Measurements from ENCODE around the gene COBLL1.

Gene COBLL1, protein sequence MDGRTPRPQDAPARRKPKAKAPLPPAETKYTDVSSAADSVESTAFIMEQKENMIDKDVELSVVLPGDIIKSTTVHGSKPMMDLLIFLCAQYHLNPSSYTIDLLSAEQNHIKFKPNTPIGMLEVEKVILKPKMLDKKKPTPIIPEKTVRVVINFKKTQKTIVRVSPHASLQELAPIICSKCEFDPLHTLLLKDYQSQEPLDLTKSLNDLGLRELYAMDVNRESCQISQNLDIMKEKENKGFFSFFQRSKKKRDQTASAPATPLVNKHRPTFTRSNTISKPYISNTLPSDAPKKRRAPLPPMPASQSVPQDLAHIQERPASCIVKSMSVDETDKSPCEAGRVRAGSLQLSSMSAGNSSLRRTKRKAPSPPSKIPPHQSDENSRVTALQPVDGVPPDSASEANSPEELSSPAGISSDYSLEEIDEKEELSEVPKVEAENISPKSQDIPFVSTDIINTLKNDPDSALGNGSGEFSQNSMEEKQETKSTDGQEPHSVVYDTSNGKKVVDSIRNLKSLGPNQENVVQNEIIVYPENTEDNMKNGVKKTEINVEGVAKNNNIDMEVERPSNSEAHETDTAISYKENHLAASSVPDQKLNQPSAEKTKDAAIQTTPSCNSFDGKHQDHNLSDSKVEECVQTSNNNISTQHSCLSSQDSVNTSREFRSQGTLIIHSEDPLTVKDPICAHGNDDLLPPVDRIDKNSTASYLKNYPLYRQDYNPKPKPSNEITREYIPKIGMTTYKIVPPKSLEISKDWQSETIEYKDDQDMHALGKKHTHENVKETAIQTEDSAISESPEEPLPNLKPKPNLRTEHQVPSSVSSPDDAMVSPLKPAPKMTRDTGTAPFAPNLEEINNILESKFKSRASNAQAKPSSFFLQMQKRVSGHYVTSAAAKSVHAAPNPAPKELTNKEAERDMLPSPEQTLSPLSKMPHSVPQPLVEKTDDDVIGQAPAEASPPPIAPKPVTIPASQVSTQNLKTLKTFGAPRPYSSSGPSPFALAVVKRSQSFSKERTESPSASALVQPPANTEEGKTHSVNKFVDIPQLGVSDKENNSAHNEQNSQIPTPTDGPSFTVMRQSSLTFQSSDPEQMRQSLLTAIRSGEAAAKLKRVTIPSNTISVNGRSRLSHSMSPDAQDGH

GRCh38 chr2:164841719-164842623 is at the start of gene COBLL1:
Gene COBLL1 (minus strand): TSS chr2:164841823. CDS start chr2:164841196, 627 bp downstream.
- H3K4me3 ChIP-seq (ENCODE audit: low read length): peak within 1 kb of the TSS; percentile 64
- no peak for TF ChIP-seq ZNF274 (IDR thresholded peaks at IDR 0.05; ENCODE audit: low read depth, low read length)

DNA sequence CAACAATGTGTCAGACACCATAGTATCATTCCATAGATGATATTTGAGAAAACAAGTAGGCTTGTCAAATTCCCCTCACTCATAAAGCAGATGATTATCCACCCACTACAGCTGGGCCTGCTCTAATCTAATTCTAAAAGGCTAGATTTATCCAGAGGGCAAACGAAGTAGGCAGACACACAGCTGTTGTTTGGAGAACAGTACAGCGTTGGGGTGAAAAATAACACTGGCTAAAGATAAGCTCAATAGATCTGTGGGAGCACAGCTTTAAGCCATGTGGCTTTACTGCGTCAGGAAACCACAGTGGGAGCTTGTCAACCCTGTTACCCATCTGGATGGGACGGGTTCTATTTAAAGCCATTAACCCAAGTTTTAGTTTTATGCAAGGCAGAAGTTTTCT is 48.9 kb upstream of the COBLL1 start:
- TF ChIP-seq ZNF274 (IDR thresholded peaks at IDR 0.05; ENCODE audit: low read depth, low read length): no peak
- H3K4me3 ChIP-seq (ENCODE audit: low read length): no peak overlapping the region

DNA sequence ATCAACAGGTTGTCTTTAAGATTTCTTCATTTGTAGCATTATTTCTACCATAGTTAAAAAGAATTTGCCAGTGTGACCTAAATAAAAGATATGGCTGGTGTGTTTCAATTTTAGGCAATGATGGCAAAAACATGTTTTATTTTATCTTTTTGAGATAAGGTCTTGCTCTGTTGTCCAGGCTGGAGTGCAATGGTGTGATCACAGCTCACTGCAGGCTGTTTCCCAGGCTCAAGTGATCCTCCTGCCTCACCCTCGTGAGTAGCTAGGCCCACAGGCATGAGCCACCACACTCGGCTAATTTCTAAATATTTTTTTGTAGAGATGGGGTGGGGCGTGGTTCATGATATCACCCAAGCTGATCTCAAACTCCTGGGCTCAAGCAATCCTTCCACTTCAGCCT is 47.0 kb upstream of the COBLL1 start:
- H3K4me3 ChIP-seq (ENCODE audit: low read length): no peak overlapping the region
- TF ChIP-seq ZNF274 (IDR thresholded peaks at IDR 0.05; ENCODE audit: low read depth, low read length): no peak

DNA sequence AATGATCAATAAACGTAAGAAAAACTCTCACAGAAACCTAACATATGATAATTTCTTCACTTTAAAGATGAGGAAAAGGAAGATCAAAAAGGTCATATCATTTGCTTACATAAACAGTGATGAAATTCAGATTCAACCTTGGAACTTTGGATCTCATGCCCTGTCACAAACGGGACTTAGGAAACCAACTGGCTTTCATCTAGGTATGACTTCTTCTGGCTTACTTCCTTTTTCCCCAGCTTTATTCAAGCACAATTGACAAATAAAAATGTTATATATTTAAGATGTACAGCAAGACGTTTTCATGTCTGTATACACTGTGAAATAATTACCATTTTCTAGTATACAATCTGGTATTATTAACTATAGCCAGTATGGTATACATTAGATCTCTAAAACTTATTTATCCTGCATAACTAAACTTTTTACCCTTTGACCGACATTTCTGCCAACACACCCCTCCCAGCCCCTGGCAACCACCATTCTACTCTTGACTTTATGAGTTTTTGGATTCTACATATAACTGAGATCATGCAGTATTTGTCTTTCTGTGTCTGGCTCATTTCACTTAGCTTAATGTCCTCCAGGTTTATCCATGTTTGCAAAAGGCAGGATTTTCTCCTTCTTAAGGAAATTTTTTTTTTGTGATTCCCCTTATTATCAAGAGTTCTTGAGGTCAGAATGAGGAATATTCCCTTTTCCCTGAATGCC is 46.0 kb upstream of the COBLL1 start:
- TF ChIP-seq ZNF274 (IDR thresholded peaks at IDR 0.05; ENCODE audit: low read depth, low read length): no peak
- no peak overlapping the region for H3K4me3 ChIP-seq (ENCODE audit: low read length)

GRCh38 chr2:164882276-164882675 is 40.7 kb upstream of the COBLL1 start:
- no peak overlapping the region for H3K4me3 ChIP-seq (ENCODE audit: low read length)

GRCh38 chr2:164881524-164881923 is 39.9 kb upstream of the COBLL1 start:
- no peak for TF ChIP-seq ZNF274 (IDR thresholded peaks at IDR 0.05; ENCODE audit: low read depth, low read length)

More at GRCh38 chr2:164882276-164882675, 40.7 kb upstream of the COBLL1 start:
- TF ChIP-seq ZNF274 (IDR thresholded peaks at IDR 0.05; ENCODE audit: low read depth, low read length): no peak

DNA sequence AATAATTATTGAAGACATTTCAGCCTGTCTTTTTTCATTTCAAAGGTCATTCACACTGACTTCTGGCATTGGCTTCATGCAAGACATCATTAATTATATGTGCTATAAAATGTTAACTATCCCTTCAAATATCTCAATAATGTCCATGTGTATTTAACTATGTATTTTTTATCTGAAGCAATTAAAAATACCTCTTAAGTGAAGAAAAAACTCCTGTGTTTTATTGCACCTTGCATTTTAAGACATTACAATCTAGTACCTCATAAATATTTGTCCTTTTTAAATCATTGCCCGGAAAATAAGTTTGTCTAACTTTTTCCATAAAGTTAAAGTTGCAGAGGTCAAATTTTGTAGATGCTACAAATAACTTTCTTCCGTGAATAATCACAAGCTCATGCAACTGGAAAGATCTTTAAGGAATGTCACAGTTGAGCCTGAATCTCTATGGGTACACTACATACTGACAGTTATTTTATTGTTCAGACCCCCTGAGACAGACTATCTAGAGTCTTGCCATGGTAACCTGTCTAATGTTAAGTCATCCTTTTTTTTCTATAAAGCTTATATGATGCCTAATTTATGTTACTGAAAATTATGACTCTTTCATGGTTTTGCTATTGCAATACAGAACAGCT is 38.4 kb upstream of the COBLL1 start:
- TF ChIP-seq ZNF274 (IDR thresholded peaks at IDR 0.05; ENCODE audit: low read depth, low read length): no peak
- no peak overlapping the region for H3K4me3 ChIP-seq (ENCODE audit: low read length)

More at GRCh38 chr2:164881524-164881923, 39.9 kb upstream of the COBLL1 start:
- H3K4me3 ChIP-seq (ENCODE audit: low read length): no peak overlapping the region

DNA sequence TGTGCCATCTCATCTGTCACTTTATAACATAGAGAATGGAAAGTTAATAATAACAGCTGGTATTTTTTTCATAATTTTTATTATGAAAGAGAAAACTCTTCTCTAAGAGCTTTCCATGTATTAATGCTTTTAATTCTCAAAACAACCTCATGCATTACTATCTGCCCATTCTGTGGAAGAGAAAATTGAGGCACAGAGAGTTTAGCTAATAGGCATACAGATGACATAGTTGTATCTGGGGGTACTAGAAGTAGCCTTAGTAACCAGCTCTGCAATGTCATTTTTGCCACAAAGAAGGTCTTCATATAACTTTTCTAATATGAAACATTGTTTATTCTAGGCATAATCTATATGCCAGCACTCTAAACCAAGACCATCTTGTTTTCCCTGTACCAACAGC is 36.3 kb upstream of the COBLL1 start:
- no peak for TF ChIP-seq ZNF274 (IDR thresholded peaks at IDR 0.05; ENCODE audit: low read depth, low read length)

DNA sequence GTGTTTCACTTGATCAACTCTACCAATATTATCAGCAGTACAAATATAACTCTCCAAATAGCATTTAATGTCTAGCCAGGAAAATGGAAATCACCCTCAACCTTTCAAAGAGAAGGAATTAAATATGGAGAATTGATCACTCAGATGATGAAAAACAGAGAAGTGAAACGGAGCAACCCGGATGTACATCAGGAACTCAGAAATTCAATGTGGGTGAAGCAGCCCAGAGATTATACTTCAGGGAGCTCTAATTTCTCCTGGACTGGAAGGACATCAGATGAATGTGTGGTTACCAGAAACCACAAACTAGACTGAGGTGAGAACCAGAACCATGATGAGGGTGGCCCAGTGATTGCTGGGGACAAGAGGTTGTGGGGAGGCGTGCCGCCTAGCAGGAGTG is 35.5 kb upstream of the COBLL1 start:
- no peak for TF ChIP-seq ZNF274 (IDR thresholded peaks at IDR 0.05; ENCODE audit: low read depth, low read length)
- H3K4me3 ChIP-seq (ENCODE audit: low read length): no peak overlapping the region

More for the DNA sequence above, 36.3 kb upstream of the COBLL1 start:
- H3K4me3 ChIP-seq (ENCODE audit: low read length): no peak overlapping the region

GRCh38 chr2:164875334-164876205 is 33.9 kb upstream of the COBLL1 start:
- no peak for TF ChIP-seq ZNF274 (IDR thresholded peaks at IDR 0.05; ENCODE audit: low read depth, low read length)
- H3K4me3 ChIP-seq (ENCODE audit: low read length): no peak overlapping the region

- no peak overlapping the region for H3K4me3 ChIP-seq (ENCODE audit: low read length)
- no peak for TF ChIP-seq ZNF274 (IDR thresholded peaks at IDR 0.05; ENCODE audit: low read depth, low read length)
These were observed 31.7 kb upstream of the COBLL1 start for GRCh38 chr2:164873210-164873908.

Data from GM08714 (cell line).